H1 (cell line): ENCODE results near the gene ELP5. TPM values are rescaled to one million over a fixed set of nuclear protein-coding genes. Genes with fewer than 3 reads are reported as not detected.
A peak's percentile ranks its signal among the peaks of the same experiment; 100 is the strongest.

Source experiments
- CBX5 ChIP-seq: fragments of 300-800, 300-1000 bp; sonication (generic); IDR thresholded peaks from 2 replicates; pipeline ENCODE4 v1.7.1; 2016; ENCODE audit warnings: antibody characterized with exemption, low read length, low read depth
- KDM1A ChIP-seq: fragments of 200-600, 300-600 bp; sonication (generic); IDR thresholded peaks from 2 replicates; pipeline ENCODE4 v1.7.1; 2016; ENCODE audit warnings: mild to moderate bottlenecking, low read length, borderline replicate concordance
- KDM4A ChIP-seq: IDR thresholded peaks from one replicate; pipeline ENCODE4 v1.7.1; 2012; ENCODE audit warnings: low read depth, mild to moderate bottlenecking, moderate library complexity, low read length, inconsistent platforms; ENCODE audit not compliant: severe bottlenecking
- MAFK ChIP-seq: IDR thresholded peaks from 2 replicates; pipeline ENCODE4 v1.6.1; 2012; ENCODE audit warnings: low read depth, mild to moderate bottlenecking, improper control_type of control experiment, low read length
- SIN3A ChIP-seq, 2 experiments: IDR thresholded peaks in 1 of 2; conservative IDR thresholded peaks in 1 of 2; 2 replicates each; pipeline ENCODE4 v1.6.1; 2011 to 2012; ENCODE audit warnings: low read length in 2 of 2, improper control_type of control experiment in 1 of 2, low read depth in 1 of 2, mild to moderate bottlenecking in 1 of 2
- SP1 ChIP-seq: IDR thresholded peaks from 2 replicates; pipeline ENCODE4 v1.6.1; 2011; ENCODE audit warnings: low read depth, low read length
- SP4 ChIP-seq: IDR thresholded peaks from 2 replicates; pipeline ENCODE4 v1.6.1; 2012; ENCODE audit warnings: low read length, inconsistent platforms
- TAF1 ChIP-seq: IDR thresholded peaks from 2 replicates; pipeline ENCODE4 v1.6.1; 2011; ENCODE audit warnings: mild to moderate bottlenecking, low read depth, low read length
- TAF7 ChIP-seq: optimal IDR thresholded peaks from 2 replicates; pipeline ENCODE3; 2011; ENCODE audit warnings: low read depth, mild to moderate bottlenecking, inconsistent platforms, low read length, moderate library complexity, borderline replicate concordance
- polyA plus RNA-seq, 7 experiments: library from polyadenylated mRNA; depleted of rRNA in 3 of 7; stranded (reverse) in 5 of 7; unstranded in 2 of 7; fragments of >200 nt in 5 of 7; fragments of 200-250 nt in 2 of 7; gene quantifications; 1 replicate in 5 of 7; 2 replicates in 1 of 7; 4 replicates in 1 of 7; pipeline versions ENCODE4 v1.2.1 to v1.2.3, GENCODE V29; 2011 to 2013; ENCODE audit warnings: missing spikeins in 2 of 7, mixed read lengths in 2 of 7
- total RNA-seq: library from RNA; stranded (reverse); fragmentation: NEBNext Ultra II Directional; extraction: Animal tissue kit (Norgen Biotek cat#: 25700); gene quantifications from 2 replicates; pipeline ENCODE4 v1.2.1, GENCODE V29; 2021
- TF ChIP-seq, protein P1 (sequence below): IDR thresholded peaks from 2 replicates; pipeline ENCODE4 v1.6.1; 2012; ENCODE audit warnings: inconsistent platforms
- TF ChIP-seq, protein P2 (sequence below): IDR thresholded peaks from 2 replicates; pipeline ENCODE4 v1.6.1; 2012; ENCODE audit warnings: inconsistent platforms
- TF ChIP-seq, protein P3 (sequence below), 3 experiments: IDR thresholded peaks; 1 replicate in 2 of 3; 2 replicates in 1 of 3; pipeline versions ENCODE4 v1.5.1 to v1.6.1; 2011; ENCODE audit warnings: low read length in 3 of 3, mild to moderate bottlenecking in 3 of 3, inconsistent platforms in 2 of 3, low read depth in 1 of 3, moderate library complexity in 1 of 3; ENCODE audit not compliant: insufficient read depth in 1 of 3; ENCODE audit errors: control extremely low read depth in 1 of 3

Gene ELP5
- total and polyA plus RNA-seq, 2 of the 8 experiments (the other 6 are each of a cell fraction or from before 2014, with no cell fraction given) = 75.4 to 107 TPM

DNA sequence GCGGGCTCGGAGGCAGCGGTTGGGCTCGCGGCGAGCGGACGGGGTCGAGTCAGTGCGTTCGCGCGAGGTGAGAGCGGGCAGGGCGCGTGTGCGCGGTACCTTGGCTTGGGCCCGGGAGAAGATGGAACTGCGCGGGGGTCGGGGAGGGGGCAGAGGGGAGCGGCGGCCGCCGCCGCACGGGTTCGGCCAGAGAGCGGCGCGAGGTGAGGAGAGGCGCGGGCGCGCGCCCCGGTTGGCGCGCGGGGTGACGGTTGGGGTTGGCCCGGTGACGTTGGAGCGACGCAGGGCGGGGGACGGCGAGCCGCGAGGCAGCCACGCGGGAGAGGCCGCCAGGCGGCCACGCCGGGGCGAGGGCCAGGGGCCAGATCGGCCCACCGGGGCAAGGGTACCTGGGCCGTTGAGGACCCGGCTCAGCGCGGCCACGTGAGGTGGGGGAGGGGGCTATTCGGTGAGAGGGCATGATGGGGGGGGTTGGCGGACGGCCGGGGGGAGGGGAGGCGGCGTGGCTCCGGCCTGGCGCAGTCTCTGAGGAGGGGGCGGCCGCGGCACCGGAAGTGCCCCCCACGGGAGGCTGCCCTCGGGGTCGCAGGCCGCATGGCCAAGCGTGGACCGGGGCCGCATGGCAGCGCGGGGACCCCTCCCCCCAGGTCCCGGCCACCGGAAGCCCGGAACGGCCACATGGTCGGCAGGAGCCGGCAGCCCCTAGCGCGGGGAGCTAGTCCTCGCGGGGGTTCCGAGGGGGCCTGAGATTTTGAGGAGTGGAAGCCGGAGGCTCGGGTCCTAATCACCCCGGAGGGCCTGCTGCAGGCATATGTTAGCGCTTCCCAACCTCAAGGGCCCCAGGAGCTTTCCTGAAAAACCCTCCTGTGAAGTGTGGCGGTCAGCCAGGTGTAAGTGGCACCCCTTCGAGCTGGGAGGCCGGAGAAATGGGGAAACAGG is 55.9 kb downstream of the ELP5 start (continued):
- TF ChIP-seq SIN3A (conservative IDR thresholded peaks at IDR 0.05 in 1 of 2, IDR thresholded peaks at IDR 0.05 in 1 of 2; ENCODE audit: low read depth in 1 of 2, low read length in 2 of 2) (0 out of 4 replicates have a peak, but pooled peaks have one; percentile 4 to 15), KDM4A (peak; percentile 25), TAF1 (peak; percentile 26), SP4 (no peak), TAF7 (peak; percentile 4), KDM1A (no peak), CBX5 (no peak), MAFK (no peak), SP1 (no peak)
- TF ChIP-seq, protein P1, sequence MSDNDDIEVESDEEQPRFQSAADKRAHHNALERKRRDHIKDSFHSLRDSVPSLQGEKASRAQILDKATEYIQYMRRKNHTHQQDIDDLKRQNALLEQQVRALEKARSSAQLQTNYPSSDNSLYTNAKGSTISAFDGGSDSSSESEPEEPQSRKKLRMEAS = peak; percentile 98
- TF ChIP-seq, protein P2, sequence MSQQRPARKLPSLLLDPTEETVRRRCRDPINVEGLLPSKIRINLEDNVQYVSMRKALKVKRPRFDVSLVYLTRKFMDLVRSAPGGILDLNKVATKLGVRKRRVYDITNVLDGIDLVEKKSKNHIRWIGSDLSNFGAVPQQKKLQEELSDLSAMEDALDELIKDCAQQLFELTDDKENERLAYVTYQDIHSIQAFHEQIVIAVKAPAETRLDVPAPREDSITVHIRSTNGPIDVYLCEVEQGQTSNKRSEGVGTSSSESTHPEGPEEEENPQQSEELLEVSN = no peak
- TF ChIP-seq, protein P3, sequence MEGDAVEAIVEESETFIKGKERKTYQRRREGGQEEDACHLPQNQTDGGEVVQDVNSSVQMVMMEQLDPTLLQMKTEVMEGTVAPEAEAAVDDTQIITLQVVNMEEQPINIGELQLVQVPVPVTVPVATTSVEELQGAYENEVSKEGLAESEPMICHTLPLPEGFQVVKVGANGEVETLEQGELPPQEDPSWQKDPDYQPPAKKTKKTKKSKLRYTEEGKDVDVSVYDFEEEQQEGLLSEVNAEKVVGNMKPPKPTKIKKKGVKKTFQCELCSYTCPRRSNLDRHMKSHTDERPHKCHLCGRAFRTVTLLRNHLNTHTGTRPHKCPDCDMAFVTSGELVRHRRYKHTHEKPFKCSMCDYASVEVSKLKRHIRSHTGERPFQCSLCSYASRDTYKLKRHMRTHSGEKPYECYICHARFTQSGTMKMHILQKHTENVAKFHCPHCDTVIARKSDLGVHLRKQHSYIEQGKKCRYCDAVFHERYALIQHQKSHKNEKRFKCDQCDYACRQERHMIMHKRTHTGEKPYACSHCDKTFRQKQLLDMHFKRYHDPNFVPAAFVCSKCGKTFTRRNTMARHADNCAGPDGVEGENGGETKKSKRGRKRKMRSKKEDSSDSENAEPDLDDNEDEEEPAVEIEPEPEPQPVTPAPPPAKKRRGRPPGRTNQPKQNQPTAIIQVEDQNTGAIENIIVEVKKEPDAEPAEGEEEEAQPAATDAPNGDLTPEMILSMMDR (IDR thresholded peaks at IDR 0.05; ENCODE audit: control extremely low read depth in 1 of 3, insufficient read depth in 1 of 3, low read depth in 1 of 3, low read length in 3 of 3) = 0 out of 4 replicates have a peak, but pooled peaks of 1 of the 3 experiments have one; percentile 8
